Fibroblast of villous mesenchyme (primary cell): Measurements from ENCODE around the gene ESRRA. TPM values are rescaled to one million over a fixed set of nuclear protein-coding genes. Genes with fewer than 3 reads are reported as not detected.
"Not testable (repeated sequence)": the region's sequence is repeated elsewhere in the genome, so short reads cannot be mapped to it uniquely, and the experiment has no call there.

Experiments used
- DNase-seq: peaks from one replicate; pipeline ENCODE4 v3.0.0-alpha.2; 2010; ENCODE audit warnings: low read depth
- H3K4me3 ChIP-seq: 2 replicates; pipeline ENCODE4 v1.5.1; 2011; ENCODE audit warnings: low read depth, mild to moderate bottlenecking, low read length
- CTCF ChIP-seq: IDR thresholded peaks from 2 replicates; pipeline ENCODE4 v1.5.1; 2012; ENCODE audit warnings: low read depth, mild to moderate bottlenecking, low read length; ENCODE audit not compliant: insufficient read depth
- total RNA-seq: library from RNA; depleted of rRNA; stranded (reverse); fragments of >200 nt; gene quantifications from 2 replicates; pipeline ENCODE4 v1.2.3, GENCODE V29; 2012

ESRRA gene
- total RNA-seq, 1 donor: 23.3 TPM

DNA sequence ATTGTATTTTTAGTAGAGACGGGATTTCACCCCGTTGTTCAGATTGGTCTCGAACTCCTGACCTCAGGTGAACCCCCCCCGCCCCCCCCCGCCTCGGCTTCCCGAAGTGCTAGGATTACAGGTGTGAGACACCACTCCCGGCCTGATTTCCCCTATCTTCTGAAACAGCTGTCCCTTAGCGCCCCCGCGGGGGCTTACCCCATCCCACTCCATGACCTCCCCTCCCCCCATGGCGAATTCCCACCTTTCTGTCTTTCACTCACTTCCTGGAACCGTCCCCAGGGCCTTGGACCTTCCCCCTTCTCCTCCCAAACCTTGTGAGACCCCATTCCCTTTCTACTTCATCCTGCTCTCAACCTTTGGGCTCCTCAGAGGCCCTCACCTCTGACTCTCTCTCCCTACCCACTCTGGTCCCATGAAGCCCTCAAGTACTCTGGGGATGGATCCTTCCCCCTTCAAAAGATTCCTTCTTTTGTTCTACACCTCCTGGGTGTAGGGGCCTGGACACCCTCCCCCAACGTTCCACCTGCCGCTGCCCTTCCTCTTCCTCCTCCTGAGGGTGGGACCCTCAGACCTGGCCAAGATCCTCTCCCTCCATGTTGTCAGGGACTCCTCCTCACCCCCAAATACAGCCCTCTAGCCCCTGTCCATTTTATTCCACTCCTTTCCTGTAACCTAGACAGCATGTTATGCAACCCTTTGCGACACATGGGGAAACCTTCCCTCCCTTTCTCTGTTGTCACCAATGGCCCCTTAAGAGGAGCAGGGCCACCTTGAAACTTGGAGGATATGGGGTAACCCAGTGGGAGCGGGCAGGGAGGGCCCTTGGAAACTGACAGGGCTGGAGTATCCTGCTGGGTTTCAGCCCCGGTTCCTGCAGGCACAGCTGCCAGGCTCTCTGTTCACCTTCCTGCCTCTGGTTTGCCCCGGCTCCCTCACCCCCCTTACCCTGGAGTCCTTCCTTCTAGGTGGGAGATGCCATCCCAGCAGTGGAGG is 13.7 kb downstream of the ESRRA start:
- H3K4me3 ChIP-seq: peak overlapping the region; percentile 91
- no peak for DNase-seq
- no peak for TF ChIP-seq CTCF

DNA sequence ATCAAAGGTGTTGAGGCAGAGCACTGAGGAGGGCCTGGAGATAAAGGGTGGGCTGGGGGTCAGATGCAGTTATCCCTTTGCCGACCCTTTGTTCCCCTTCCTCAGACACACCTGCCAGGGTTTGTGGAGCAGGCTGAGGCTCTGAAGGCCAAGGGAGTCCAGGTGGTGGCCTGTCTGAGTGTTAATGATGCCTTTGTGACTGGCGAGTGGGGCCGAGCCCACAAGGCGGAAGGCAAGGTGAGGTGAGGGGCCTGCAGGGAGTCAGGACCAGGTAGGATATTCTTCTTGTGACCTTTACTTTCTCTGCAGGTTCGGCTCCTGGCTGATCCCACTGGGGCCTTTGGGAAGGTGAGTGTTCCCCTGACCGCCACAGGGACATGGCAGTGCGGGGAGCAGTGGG is 15.2 kb downstream of the ESRRA start:
- no peak overlapping the region for H3K4me3 ChIP-seq
- TF ChIP-seq CTCF: no peak
- no peak for DNase-seq

DNA sequence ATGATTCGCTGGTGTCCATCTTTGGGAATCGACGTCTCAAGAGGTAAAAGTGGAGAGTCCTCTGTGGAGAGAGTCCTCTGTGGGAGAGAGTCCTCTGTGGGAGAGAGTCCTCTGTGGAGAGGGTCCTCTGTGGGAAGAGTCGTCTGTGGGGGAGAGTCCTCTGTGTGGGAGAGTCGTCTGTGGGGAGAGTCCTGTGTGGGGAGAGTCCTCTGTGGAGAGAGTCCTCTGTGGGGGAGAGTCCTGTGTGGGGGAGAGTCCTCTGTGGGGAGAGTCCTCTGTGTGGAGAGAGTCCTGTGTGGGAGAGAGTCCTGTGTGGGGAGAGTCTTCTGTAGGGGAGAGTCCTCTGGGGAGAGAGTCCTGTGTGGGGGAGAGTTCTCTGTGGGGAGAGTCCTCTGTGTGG is 15.7 kb downstream of the ESRRA start:
- H3K4me3 ChIP-seq: no peak overlapping the region
- no peak for TF ChIP-seq CTCF
- no peak for DNase-seq

DNA sequence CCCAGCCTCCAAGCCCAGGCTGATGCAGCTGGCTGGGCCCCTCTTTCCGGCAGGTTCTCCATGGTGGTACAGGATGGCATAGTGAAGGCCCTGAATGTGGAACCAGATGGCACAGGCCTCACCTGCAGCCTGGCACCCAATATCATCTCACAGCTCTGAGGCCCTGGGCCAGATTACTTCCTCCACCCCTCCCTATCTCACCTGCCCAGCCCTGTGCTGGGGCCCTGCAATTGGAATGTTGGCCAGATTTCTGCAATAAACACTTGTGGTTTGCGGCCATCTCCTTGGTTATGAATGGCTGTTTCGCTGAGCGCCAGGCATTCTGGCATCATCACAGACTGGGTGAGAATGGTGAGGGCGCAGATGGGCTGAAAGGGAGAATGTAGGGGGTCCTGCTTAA is 16.2 kb downstream of the ESRRA start:
- TF ChIP-seq CTCF: no peak
- DNase-seq: no peak
- H3K4me3 ChIP-seq: no peak overlapping the region

DNA sequence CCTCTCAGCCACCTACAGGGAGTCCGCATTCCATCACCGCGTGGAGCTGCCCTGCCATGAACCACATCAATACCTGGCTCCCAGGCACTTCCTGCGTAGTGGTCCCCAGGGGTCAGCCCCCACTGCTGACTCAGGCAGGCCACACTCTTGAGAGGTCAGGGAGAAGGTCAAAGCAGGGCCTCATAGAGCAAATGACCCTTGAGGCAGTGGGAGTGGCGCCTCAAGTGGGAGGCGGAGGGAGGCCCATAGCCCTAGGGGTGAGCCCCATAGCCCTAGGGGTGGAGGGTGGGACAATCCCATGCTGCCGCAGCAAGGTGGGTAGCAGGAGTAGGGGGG is 17.6 kb downstream of the ESRRA start:
- TF ChIP-seq CTCF: no peak
- no peak for DNase-seq
- H3K4me3 ChIP-seq: no peak overlapping the region

DNA sequence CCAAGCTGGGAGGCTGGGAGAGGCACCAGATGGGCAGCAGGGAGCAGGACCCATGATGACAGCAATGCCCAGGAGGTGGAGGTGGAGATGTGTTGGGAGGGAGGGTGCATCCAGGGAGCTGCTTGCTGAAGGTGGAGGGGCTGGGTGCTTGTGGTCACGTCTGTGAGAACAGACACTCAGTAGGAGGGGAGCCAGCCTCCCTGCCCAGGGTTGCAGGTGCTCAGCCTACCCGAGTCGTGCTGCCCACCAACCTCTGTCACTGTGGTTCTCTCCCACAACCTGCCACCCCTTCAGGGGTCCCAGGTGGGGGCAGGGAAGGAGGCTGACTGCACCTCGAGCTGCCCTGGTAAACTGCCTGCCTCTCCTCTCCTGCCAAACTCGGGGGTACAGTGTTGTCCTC is 18.0 kb downstream of the ESRRA start:
- no peak for TF ChIP-seq CTCF
- no peak overlapping the region for H3K4me3 ChIP-seq
- DNase-seq: no peak

GRCh38 chr11:64323984-64324383 is 18.7 kb downstream of the ESRRA start:
- not testable (repeated sequence) for DNase-seq, H3K4me3 ChIP-seq
